Mesenteric fat pad (tissue), 1 donor: Measurements from ENCODE around the gene ANAPC2. TPM values are rescaled to one million over a fixed set of nuclear protein-coding genes. Genes with fewer than 3 reads are reported as not detected.

Source experiments
- DNase-seq: peaks from one replicate; pipeline ENCODE4 v3.0.0-alpha.2; 2020; ENCODE audit warnings: low spot score
- total RNA-seq: library from RNA; stranded (reverse); fragmentation: NEBNext Ultra II Directional; extraction: Animal tissue kit (Norgen Biotek cat#: 25700); gene quantifications from one replicate; pipeline ENCODE4 v1.2.1, GENCODE V29; 2021
- donor health status: DM: yes; HTN: yes; CAD: no.

The ANAPC2 gene
- total RNA-seq, 1 donor from 2014 or later, result 39.3 TPM

GRCh38 chr9:137164370-137165249 lies 23.8 kb downstream of the ANAPC2 start:
- no peak for DNase-seq

DNA sequence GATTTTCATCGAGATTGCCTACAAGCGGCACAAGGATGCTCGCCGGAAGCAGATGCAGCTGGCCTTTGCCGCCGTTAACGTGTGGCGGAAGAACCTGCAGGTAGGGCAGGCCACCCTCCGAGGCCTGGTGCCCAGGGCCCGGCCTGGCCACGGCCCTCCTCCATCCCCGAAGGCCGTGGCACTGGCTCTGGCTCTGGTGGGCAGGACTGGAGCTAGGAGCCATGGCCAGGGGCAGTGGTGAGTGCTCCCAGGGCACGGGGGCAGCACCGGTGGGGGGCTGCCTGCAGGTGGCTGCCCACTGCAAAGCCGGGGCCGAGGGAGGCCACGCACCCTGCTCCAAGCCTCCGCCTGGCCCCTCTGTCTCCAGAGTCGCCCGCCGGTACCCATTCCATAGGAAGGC lies 24.6 kb downstream of the ANAPC2 start:
- DNase-seq, result no peak

- no peak for DNase-seq
Observed at GRCh38 chr9:137163365-137163715, 25.0 kb downstream of the ANAPC2 start.

GRCh38 chr9:137162505-137163364 lies 25.6 kb downstream of the ANAPC2 start:
- no peak for DNase-seq

DNA sequence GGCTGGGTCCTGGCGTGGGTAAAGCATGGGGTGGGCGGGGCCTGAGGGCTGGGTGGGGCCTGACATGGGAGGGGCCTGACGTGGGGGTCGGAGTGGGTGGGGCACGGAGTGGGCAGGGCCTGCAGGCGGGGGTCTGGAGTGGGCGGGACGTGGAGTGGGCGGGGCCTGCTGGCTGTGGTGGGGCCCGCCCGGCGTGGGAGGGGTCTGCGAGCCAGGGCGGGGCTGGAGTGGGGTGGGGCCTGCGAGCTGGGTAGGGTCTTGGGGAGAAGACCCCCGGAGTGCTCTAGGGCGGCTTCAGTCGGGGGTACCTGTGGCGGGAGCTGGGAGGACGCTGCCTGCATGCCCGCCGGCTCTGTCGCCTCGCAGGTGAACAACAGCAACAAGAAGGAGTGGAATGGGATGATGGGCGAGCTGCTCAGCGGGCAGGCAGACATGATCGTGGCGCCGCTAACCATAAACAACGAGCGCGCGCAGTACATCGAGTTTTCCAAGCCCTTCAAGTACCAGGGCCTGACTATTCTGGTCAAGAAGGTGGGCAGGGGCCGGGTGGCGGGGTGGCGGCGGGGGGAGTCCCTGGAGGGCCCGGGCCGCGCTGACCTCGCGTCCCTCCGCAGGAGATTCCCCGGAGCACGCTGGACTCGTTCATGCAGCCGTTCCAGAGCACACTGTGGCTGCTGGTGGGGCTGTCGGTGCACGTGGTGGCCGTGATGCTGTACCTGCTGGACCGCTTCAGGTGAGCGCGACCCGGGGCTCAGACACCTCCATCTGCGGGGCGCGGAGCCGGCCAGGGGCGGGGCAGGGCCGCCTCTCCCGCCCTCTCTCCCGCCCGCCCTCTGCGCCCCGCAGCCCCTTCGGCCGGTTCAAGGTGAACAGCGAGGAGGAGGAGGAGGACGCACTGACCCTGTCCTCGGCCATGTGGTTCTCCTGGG lies 26.5 kb downstream of the ANAPC2 start:
- no peak for DNase-seq

DNA sequence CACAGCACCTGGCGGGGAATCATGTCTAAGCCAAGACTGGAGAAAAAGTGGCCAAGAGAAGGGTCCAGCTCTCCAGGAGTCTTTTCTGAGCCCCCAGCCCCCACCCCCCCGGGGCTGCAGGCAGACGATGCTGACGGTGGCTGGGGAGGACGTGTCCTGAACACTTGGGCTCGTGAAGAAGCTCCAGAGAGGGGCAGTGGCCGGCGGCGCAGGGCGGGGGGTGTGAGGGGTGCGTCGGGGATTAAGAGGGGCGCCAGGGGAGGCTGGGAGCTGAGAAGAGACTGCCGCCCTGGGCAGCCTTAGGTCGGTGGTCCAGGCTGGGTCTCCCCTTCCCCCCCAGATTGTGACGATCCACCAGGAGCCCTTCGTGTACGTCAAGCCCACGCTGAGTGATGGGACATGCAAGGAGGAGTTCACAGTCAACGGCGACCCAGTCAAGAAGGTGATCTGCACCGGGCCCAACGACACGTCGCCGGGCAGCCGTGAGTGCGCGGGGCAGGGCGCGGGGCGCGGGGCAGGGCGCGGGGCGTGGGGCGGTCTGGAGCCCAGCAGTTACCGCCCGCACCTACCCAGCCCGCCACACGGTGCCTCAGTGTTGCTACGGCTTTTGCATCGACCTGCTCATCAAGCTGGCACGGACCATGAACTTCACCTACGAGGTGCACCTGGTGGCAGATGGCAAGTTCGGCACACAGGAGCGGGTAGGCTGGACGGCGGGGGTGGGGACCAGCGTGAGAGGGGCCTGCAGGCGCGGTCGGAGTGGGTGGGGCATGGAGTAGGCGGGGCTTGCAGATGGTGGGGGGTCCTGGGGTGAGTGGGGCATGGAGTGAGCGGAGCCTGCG lies 27.4 kb downstream of the ANAPC2 start:
- no peak for DNase-seq

GRCh38 chr9:137160054-137160425 lies 28.3 kb downstream of the ANAPC2 start:
- no peak for DNase-seq

DNA sequence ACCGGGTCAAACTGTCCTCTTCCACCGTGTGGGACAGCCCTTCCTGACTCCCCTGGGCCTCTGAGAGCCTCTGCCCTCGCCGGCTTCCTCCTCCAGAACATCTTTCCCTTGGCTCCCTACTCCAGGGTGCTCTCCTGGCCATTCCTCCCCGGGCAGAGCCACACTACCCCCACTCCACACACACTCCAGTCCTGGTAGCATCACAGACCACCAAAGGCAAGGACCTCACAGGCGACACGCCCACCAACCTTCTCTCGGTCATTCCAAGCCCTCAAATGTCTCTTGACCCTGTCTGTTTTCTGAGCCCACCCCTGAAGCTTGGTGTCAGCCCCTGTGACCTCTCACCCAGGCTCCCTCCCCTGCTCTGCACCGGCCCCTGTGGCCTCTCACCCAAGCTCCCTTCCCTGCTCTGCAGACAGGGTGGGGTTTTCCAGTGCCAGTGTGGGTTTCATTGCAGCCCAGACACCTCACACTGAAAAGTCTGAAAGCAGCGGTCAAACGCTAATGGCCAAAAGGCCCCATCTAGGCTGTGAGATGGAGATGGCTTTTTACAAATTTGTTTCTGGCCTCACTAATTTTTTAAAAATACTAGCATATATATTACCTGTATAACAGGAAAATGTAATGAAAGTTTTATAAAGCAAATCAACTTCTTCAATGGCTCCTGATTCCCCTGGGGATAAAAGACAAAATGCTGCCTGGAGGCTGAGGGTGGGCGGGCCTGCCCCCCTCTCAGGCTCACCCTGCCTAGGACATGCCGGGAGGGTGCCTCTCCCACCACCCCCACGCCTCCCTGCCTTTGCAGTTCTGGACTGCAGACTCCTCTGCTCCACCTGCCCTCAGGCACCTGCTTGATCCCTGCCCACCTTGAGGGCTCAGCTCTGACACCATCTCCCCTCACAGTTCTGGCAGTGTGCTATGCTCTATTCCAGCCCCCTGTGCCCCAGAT lies 29.0 kb downstream of the ANAPC2 start:
- DNase-seq, result no peak

GRCh38 chr9:137158625-137159024 lies 29.7 kb downstream of the ANAPC2 start:
- DNase-seq, result no peak

GRCh38 chr9:137157618-137158415 lies 30.5 kb downstream of the ANAPC2 start:
- DNase-seq, result no peak

GRCh38 chr9:137156567-137157375 lies 31.6 kb downstream of the ANAPC2 start:
- DNase-seq, result no peak

GRCh38 chr9:137152844-137153405 lies 35.4 kb downstream of the ANAPC2 start:
- no peak for DNase-seq

DNA sequence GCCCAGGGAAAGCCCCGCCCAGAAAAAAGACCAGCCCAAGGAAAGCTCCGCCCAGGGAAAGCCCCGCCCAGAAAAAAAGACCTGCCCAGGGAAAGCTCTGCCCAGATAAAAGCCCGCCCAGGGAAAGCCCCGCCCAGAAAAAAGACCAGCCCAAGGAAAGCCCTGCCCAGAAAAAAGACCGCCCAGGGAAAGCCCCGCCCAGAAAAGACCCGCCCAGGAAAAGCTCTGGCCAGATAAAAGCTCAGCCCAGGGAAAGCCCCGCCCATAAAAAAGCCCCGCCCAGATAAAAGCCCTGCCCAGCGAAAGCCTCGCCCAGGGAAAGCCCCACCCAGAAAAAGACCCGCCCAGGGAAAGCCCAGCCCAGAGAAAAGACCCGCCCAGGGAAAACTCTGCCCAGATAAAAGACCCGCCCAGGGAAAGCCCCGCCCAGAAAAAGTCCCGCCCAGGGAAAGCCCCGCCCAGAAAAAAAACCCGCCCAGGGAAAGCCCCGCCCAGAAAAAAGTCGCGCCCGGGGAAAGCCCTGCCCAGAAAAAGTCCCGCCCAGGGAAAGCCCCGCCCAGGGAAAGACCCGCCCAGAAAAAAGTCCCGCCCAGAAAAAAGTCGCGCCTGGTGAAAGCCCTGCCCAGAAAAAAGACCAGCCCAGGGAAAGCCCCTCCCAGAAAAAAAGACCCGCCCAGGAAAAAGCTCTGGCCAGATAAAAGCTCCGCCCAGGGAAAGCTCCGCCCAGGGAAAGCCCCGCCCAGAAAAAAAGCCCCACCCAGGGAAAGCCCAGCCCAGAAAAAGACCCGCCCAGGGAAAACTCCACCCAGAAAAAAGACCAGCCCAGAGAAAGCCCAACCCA lies 37.5 kb downstream of the ANAPC2 start:
- no peak for DNase-seq

- DNase-seq, result no peak
Observed at GRCh38 chr9:137149942-137150616, 38.3 kb downstream of the ANAPC2 start.

GRCh38 chr9:137149363-137149762 lies 39.0 kb downstream of the ANAPC2 start:
- no peak for DNase-seq

GRCh38 chr9:137148661-137149060 lies 39.7 kb downstream of the ANAPC2 start:
- DNase-seq, result no peak
